ENCODE measurements around the gene DAB2IP.

DNA sequence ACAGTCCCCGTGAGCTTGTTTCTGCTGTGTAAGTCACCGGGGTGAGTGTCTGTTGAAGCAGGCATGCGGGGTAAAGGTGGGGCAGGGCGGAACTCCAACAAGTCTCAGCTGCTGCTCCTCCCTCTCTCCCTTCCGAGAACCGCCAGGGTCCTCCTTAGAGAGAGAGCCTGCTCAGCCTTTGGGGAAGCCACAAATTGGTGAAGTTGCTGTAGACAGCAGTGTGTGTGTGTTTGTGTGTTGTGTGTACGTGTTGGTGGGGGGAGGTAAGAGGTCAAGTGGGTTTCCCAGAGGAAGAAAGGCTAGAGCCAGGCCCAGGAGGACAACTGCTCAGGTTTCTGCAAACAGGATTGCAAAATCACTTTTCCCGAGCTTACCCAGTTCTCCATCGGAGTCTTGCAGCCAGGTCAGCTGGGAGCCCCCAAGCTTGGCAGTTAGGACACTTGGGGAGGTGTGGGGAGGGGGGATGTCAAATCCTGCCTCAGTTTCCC is 38.9 kb upstream of the DAB2IP start:
- TF ChIP-seq POLR2A (IDR thresholded peaks at IDR 0.05), result no peak
- TF ChIP-seq, protein P1, sequence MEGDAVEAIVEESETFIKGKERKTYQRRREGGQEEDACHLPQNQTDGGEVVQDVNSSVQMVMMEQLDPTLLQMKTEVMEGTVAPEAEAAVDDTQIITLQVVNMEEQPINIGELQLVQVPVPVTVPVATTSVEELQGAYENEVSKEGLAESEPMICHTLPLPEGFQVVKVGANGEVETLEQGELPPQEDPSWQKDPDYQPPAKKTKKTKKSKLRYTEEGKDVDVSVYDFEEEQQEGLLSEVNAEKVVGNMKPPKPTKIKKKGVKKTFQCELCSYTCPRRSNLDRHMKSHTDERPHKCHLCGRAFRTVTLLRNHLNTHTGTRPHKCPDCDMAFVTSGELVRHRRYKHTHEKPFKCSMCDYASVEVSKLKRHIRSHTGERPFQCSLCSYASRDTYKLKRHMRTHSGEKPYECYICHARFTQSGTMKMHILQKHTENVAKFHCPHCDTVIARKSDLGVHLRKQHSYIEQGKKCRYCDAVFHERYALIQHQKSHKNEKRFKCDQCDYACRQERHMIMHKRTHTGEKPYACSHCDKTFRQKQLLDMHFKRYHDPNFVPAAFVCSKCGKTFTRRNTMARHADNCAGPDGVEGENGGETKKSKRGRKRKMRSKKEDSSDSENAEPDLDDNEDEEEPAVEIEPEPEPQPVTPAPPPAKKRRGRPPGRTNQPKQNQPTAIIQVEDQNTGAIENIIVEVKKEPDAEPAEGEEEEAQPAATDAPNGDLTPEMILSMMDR (IDR thresholded peaks at IDR 0.05), result no peak
